Ovary (tissue), 9 donors: ENCODE results near the gene TDRD10. TPM values are rescaled to one million over a fixed set of nuclear protein-coding genes. Genes with fewer than 3 reads are reported as not detected.

Experiments used
- DNase-seq, 5 donors: peaks; one replicate each; pipeline ENCODE4 v3.0.0-alpha.2; 2019 to 2020
- H3K27ac ChIP-seq, 2 donors: fragments of 200-600 bp; one replicate each; pipeline versions ENCODE4 v1.5.1 to v1.8.0; 2019 to 2022
- H3K27me3 ChIP-seq: fragments of 200-600 bp; one replicate; pipeline ENCODE4 v1.8.0; 2022
- H3K36me3 ChIP-seq: fragments of 200-600 bp; sonication (generic); one replicate; pipeline ENCODE4 v1.5.1; 2019
- H3K4me1 ChIP-seq: one replicate; pipeline ENCODE4 v1.8.1; 2013; ENCODE audit warnings: mild to moderate bottlenecking, moderate library complexity; ENCODE audit not compliant: insufficient read depth
- H3K4me3 ChIP-seq: fragments of 200-600 bp; sonication (generic); one replicate; pipeline ENCODE4 v1.5.1; 2017
- H3K9me3 ChIP-seq, 2 donors: fragments of 200-600 bp in 1 of 2; sonication (generic) in 1 of 2; one replicate each; pipeline versions ENCODE4 v1.5.1 to v1.8.1; 2013 to 2019; ENCODE audit warnings: mild to moderate bottlenecking in 1 of 2, moderate library complexity in 1 of 2
- EP300 ChIP-seq: sonication (generic); formaldehyde crosslinking; IDR thresholded peaks from one replicate; pipeline ENCODE4 v1.6.1; 2017; ENCODE audit warnings: antibody characterized with exemption
- POLR2A ChIP-seq: fragments of 450-650 bp; IDR thresholded peaks from one replicate; pipeline ENCODE4 v1.6.1; 2017; ENCODE audit warnings: antibody characterized with exemption, mild to moderate bottlenecking, moderate library complexity
- WGBS, 3 donors: extraction: QIAGEN DNeasy Blood & Tissue Kit in 1 of 3; methylation state at CpG; one replicate each; pipeline versions ENCODE4 v1.1.5 to v1.1.7; 2013 to 2017; 5-methylcytosine and 5-hydroxymethylcytosine counted together
- intact Hi-C, 4 donors: fragments of 100-400 bp; cut with DNase I; formaldehyde crosslinking; loops; one replicate each; pipeline versions ENCODE4 v1.11.0 to v1.15.1; 2022 to 2023
- polyA plus RNA-seq, 2 donors: library from polyadenylated mRNA; stranded (reverse); fragments of 200-250 nt in 1 of 2; fragments of 350-450 nt in 1 of 2; fragmentation: Illumina TruSeq in 1 of 2; extraction: RNeasy Lipid Tissue Mini Kit (QIAGEN cat#74804) in 1 of 2; gene quantifications; one replicate each; pipeline ENCODE4 v1.2.3, GENCODE V29; 2013 to 2014
- total RNA-seq, 7 donors: library from RNA; depleted of rRNA in 2 of 7; stranded (reverse); fragments of >200 nt in 2 of 7; fragmentation: NEBNext Ultra II Directional in 3 of 7; extraction: Animal tissue kit (Norgen Biotek cat#: 25700) in 3 of 7; gene quantifications; one replicate each; pipeline versions ENCODE4 v1.1.0 to v1.2.4, GENCODE V29; 2016 to 2023
- TF ChIP-seq, protein P1 (sequence below), 3 donors: fragments of 450-650 bp in 2 of 3; fragments of 200-600 bp in 1 of 3; IDR thresholded peaks; one replicate each; pipeline versions ENCODE4 v1.5.1 to v1.8.0; 2016 to 2022; ENCODE audit warnings: antibody characterized with exemption in 3 of 3, mild to moderate bottlenecking in 1 of 3
- donor health status: DM: no; HTN: no; CAD: no; lungs with moderate emphysema.
- donor health status: DM: no; HTN: no; CAD: no.
- donor health status: Bipolar disorder and iron deficiency.
- donor health status: DM: yes; HTN: yes; CAD: no.
- donor health status: DM: no; HTN: no; CAD: no.
- donor health status: DM: yes; HTN: yes; CAD: no.

Gene TDRD10
- total and polyA plus RNA-seq, 9 donors, result 3.1 to 8.7 (median 5.8) TPM

- Histone ChIP-seq H3K27me3 (no peaks in the 10 kb centered on the region), H3K36me3 (peaks cover 3% of the 10 kb centered on the region), H3K4me1 (peaks cover 6% of the 10 kb centered on the region), H3K4me3 (no peak overlapping the region), H3K27ac (no peak overlapping the region), H3K9me3 (no peaks in the 10 kb centered on the region)
- WGBS, 3 donors, result 89 to 92% (median 92%) methylated on average over 4 of the region's 4 CpGs
- no peak for DNase-seq
- intact Hi-C loops, result loop anchor here in 2 of 4 donors (10.0 kb wide), 3 partner anchors 147 to 533 kb away; partner anchors contain the start of genes IL6R (in 1 of the 2) and KCNN3 (in 1 of the 2)
- TF ChIP-seq POLR2A (no peak), EP300 (no peak)
- TF ChIP-seq, protein P1, sequence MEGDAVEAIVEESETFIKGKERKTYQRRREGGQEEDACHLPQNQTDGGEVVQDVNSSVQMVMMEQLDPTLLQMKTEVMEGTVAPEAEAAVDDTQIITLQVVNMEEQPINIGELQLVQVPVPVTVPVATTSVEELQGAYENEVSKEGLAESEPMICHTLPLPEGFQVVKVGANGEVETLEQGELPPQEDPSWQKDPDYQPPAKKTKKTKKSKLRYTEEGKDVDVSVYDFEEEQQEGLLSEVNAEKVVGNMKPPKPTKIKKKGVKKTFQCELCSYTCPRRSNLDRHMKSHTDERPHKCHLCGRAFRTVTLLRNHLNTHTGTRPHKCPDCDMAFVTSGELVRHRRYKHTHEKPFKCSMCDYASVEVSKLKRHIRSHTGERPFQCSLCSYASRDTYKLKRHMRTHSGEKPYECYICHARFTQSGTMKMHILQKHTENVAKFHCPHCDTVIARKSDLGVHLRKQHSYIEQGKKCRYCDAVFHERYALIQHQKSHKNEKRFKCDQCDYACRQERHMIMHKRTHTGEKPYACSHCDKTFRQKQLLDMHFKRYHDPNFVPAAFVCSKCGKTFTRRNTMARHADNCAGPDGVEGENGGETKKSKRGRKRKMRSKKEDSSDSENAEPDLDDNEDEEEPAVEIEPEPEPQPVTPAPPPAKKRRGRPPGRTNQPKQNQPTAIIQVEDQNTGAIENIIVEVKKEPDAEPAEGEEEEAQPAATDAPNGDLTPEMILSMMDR (IDR thresholded peaks at IDR 0.05), result no peak
Observed at GRCh38 chr1:154551474-154551873, 49.5 kb downstream of the TDRD10 start.

DNA sequence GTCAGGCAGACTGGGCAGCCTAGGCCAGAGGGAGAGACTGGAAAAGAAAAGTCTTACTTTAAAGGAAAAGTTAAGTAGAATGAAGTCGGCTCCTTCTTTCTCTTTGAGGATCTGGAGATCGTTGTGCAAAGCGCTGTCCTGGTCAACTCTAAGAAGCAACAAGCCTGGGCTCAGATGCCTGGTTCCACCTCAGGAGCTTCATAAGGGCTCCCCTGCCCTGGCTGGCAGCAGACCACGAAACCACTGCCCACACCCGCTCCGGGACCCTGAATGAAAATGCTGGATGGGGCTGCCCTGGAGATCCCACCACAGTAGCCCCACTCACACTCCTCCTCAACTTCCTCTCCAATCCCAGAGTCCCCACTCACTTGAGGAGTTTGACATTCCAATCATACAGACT, 50.0 kb downstream of the TDRD10 start:
- DNase-seq, result no peak
- no peak overlapping the region for H3K4me3 ChIP-seq
- intact Hi-C loops, result loop anchor here in 2 of 4 donors (10.0 kb wide), 3 partner anchors 147 to 533 kb away; partner anchors contain the start of genes IL6R (in 1 of the 2) and KCNN3 (in 1 of the 2)
- 89 to 93% (median 90%) methylated on average over 6 of the region's 6 CpGs for WGBS, 3 donors
- peaks cover 8% of the 10 kb centered on the region for H3K4me1 ChIP-seq
- H3K27ac ChIP-seq, result no peak overlapping the region
- TF ChIP-seq, protein P1 (IDR thresholded peaks at IDR 0.05), result no peak
- TF ChIP-seq EP300 (no peak), POLR2A (no peak)
- no peaks in the 10 kb centered on the region for H3K9me3 ChIP-seq
- peaks cover 3% of the 10 kb centered on the region for H3K36me3 ChIP-seq
- H3K27me3 ChIP-seq, result no peaks in the 10 kb centered on the region

DNA sequence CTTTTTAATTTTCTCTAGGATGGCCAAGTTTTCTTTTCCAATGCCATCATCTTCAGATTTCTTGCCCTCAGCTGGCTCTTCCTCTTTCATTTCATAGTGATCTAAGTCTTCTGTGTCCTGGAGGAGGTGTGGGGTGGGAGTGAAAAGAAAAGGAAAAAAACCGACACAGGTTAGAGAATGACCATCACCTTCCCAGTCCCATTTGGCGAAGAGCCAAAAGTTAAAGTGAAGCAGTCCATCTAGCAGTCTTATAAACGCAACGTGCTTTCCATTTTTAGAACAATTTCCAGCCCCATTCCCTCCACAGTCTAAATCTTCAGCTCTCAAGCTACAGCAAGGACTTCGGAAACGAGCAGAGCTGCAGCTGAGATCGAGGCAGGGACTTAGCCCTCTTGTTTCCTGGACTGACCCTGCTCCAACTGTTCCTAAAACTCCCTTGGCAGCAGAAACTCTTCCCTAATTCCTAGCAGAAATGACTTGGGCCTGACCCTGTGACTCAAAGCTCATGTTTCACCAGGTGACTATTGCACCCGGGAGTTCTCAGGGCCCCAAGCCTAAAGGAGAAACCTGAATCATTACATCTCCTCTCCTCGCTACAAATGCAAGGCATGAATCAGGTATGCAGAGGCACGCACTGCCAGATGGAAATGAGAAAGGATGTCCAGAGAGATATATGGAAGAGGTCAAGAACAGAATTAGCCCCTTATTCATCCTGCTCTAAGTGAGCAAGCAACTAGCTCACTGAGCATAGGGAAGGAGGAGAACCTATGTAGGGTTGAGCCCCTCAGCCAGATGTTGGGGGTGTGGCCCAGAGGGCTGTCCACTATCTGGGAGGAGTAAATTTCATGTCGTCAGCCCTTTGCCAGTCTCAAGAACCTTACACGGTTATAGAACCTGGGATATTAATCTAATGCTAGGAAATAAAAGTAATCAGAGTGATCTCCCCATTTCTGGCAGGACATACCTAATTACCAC, 51.3 kb downstream of the TDRD10 start:
- TF ChIP-seq POLR2A (no peak), EP300 (no peak)
- TF ChIP-seq, protein P1 (IDR thresholded peaks at IDR 0.05), result no peak
- Histone ChIP-seq H3K9me3 (no peaks in the 10 kb centered on the region), H3K4me3 (no peak overlapping the region), H3K4me1 (peaks cover 9% of the 10 kb centered on the region), H3K27me3 (no peaks in the 10 kb centered on the region), H3K36me3 (peaks cover 3% of the 10 kb centered on the region), H3K27ac (no peak overlapping the region)
- intact Hi-C loops, result loop anchor here in 2 of 4 donors (10.0 kb wide), 3 partner anchors 149 to 531 kb away; partner anchors contain the start of genes IL6R (in 1 of the 2) and KCNN3 (in 1 of the 2)
- no peak for DNase-seq
- WGBS, 3 donors, result 61 to 64% (median 63%) methylated on average over 12 of the region's 12 CpGs

- 0 to 3% (median 2%) methylated on average over 4 of the region's 4 CpGs for WGBS, 3 donors
- H3K4me3 ChIP-seq, result peak overlapping the region; percentile 94
- peaks cover 9% of the 10 kb centered on the region for H3K4me1 ChIP-seq
- peaks cover 3% of the 10 kb centered on the region for H3K36me3 ChIP-seq
- TF ChIP-seq EP300, result no peak
- TF ChIP-seq, protein P1 (IDR thresholded peaks at IDR 0.05), result no peak
- no peak for TF ChIP-seq POLR2A
- no peaks in the 10 kb centered on the region for H3K27me3 ChIP-seq
- intact Hi-C loops, result loop anchor here in 3 of 4 donors (5.0 to 10.0 kb wide), 4 partner anchors 152 to 528 kb away; partner anchors contain the start of genes IL6R (in 1 of the 3) and KCNN3 (in 1 of the 3)
- H3K27ac ChIP-seq, result no peak overlapping the region
- H3K9me3 ChIP-seq, result no peaks in the 10 kb centered on the region
- DNase-seq, result no peak
Observed at GRCh38 chr1:154556422-154556821, 54.4 kb downstream of the TDRD10 start.
